Measurements from ENCODE around the gene SYNPR.

GRCh38 chr3:63383040-63383439, 104.9 kb downstream of the SYNPR start:
- TF ChIP-seq CTCF (conservative IDR thresholded peaks at IDR 0.05; ENCODE audit: low read depth, low read length): no peak
- no peak for TF ChIP-seq EZH2 (IDR thresholded peaks at IDR 0.05; ENCODE audit: borderline replicate concordance, low read depth, low read length, poor library complexity, severe bottlenecking)

Data from A673 (cell line).